ENCODE measurements around the gene LCE3A.
"Not testable (repeated sequence)": the region's sequence is repeated elsewhere in the genome, so short reads cannot be mapped to it uniquely, and the experiment has no call there.

The LCE3A gene, protein sequence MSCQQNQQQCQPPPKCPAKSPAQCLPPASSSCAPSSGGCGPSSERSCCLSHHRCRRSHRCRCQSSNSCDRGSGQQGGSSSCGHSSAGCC

DNA sequence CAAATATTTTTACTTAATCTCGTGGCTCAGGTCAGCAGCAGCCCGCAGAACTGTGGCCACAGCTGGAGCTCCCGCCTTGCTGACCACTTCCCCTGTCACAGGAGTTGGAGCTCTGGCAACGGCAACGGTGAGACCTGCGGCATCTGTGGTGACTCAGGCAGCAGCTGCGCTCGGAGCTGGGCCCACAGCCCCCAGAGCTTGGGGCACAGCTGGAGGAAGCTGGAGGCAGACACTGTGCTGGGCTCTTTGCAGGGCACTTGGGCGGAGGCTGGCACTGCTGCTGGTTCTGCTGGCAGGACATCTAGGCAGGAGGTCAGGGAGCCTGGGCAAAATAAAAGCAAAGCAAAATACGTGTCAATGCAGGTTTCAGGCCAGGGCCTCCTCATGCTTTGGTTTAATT is at the start of gene LCE3A:
TSS of gene LCE3A (minus strand) at position 301 of the 400 bp plus-strand sequence. CDS start at position 301, 0 bp downstream.
- no peaks in the 10 kb centered on the region for H3K4me1 ChIP-seq (ENCODE audit: control insufficient read depth, insufficient read depth, low read length)
- no peak within 1 kb of the TSS for H3K4me3 ChIP-seq (ENCODE audit: low read length)
- no peaks in the 10 kb centered on the region for H3K27me3 ChIP-seq (ENCODE audit: control insufficient read depth, insufficient read depth, low read length)
- no peak for DNase-seq (ENCODE audit: low read depth, low spot score)
- WGBS (ENCODE audit: insufficient coverage, insufficient read length), result no CpG with 5 or more reads among the region's 10 CpGs
- peaks cover 13% of the 10 kb centered on the region for H3K9me3 ChIP-seq (ENCODE audit: control insufficient read depth, insufficient read depth, low read length)
- no peaks in the 10 kb centered on the region for H3K36me3 ChIP-seq (ENCODE audit: control insufficient read depth, insufficient read depth, low read length)
- no peak within 1 kb of the TSS for H3K27ac ChIP-seq (ENCODE audit: low read length)

GRCh38 chr1:152667648-152668047 is 44.7 kb upstream of the LCE3A start:
- Histone ChIP-seq H3K4me1 (ENCODE audit: control insufficient read depth, insufficient read depth, low read length) (no peaks in the 10 kb centered on the region), H3K4me3 (ENCODE audit: low read length) (no peak overlapping the region), H3K9me3 (ENCODE audit: control insufficient read depth, insufficient read depth, low read length) (peaks cover 14% of the 10 kb centered on the region), H3K36me3 (ENCODE audit: control insufficient read depth, insufficient read depth, low read length) (no peaks in the 10 kb centered on the region), H3K27ac (ENCODE audit: low read length) (no peak overlapping the region), H3K27me3 (ENCODE audit: control insufficient read depth, insufficient read depth, low read length) (no peaks in the 10 kb centered on the region)
- no peak for DNase-seq (ENCODE audit: low read depth, low spot score)
- no CpG with 5 or more reads among the region's 5 CpGs for WGBS (ENCODE audit: insufficient coverage, insufficient read length)

DNA sequence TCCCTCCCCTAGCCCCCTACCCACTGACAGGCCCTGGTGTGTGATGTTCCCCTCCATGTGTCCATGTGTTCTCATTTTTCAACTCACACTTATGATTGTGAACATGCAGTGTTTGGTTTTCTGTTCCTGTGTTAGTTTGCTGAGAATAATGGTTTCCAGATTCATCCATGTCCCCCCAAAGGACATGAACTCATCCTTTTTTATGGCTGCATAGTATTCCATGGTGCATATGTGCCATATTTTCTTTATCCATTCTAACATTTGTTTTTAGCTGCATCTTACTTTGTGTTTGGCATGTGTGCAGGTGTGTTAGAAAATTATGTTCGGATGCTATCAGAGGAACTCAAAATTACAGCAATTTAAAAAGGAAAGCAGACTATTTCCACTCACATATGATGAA is 43.3 kb upstream of the LCE3A start:
- not testable (repeated sequence) for H3K27ac ChIP-seq (ENCODE audit: low read length); H3K4me1 ChIP-seq (ENCODE audit: control insufficient read depth, insufficient read depth, low read length); DNase-seq (ENCODE audit: low read depth, low spot score); H3K36me3 ChIP-seq (ENCODE audit: control insufficient read depth, insufficient read depth, low read length); H3K4me3 ChIP-seq (ENCODE audit: low read length); H3K27me3 ChIP-seq (ENCODE audit: control insufficient read depth, insufficient read depth, low read length)
- no CpG with 5 or more reads among the region's 1 CpG for WGBS (ENCODE audit: insufficient coverage, insufficient read length)
- peaks cover 14% of the 10 kb centered on the region for H3K9me3 ChIP-seq (ENCODE audit: control insufficient read depth, insufficient read depth, low read length)

DNA sequence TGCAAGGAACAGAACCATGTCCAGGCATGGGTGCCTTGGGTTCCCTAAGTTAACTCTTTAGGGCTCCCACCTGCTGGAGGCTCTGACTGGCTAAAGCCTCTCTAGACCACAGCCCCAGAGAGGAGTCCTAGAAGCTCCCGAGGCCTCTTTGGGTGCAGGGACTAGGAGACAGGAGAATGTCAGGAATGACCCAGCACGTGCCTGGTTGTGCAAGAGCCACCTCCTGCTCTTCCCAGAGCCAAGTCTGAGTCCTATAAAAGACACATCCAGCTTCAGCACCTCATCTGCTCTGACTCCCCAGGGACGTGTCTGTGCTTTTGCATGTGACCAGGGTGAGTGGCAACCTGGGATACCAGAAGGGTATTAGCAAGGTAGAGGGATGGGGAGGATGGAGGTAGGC is 40.2 kb upstream of the LCE3A start, which contains the start of gene LCE2D:
TSS of gene LCE2D (plus strand) at position 283 of the 400 bp plus-strand sequence. CDS start 726 bp downstream, outside the sequence.
- Histone ChIP-seq H3K4me3 (ENCODE audit: low read length) (no peak within 1 kb of the TSS), H3K4me1 (ENCODE audit: control insufficient read depth, insufficient read depth, low read length) (no peaks in the 10 kb centered on the region), H3K27me3 (ENCODE audit: control insufficient read depth, insufficient read depth, low read length) (no peaks in the 10 kb centered on the region), H3K27ac (ENCODE audit: low read length) (no peak within 1 kb of the TSS), H3K36me3 (ENCODE audit: control insufficient read depth, insufficient read depth, low read length) (no peaks in the 10 kb centered on the region), H3K9me3 (ENCODE audit: control insufficient read depth, insufficient read depth, low read length) (peaks cover 14% of the 10 kb centered on the region)
- DNase-seq (ENCODE audit: low read depth, low spot score), result no peak
- WGBS (ENCODE audit: insufficient coverage, insufficient read length), result no CpG with 5 or more reads among the region's 3 CpGs

DNA sequence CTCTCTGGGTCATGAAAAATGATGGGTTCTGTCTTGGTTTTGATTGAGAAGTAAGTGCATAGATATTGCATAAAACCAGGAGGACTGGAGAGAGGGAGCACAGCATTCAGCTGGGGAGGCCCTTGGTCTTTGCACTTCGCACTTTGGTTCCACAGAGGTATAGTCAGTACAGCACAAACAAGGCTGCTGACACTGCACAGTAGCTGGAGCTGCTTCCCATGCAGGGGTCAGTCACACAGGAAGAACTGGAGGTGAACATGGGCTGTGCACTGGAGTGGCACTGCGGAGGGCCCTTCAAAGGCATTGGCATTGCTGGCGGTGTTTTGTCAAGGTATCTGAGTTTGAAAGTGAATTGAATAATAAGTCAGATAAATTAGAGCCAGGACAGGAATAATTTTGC is 35.7 kb upstream of the LCE3A start:
- DNase-seq (ENCODE audit: low read depth, low spot score), result no peak
- Histone ChIP-seq H3K27me3 (ENCODE audit: control insufficient read depth, insufficient read depth, low read length) (no peaks in the 10 kb centered on the region), H3K36me3 (ENCODE audit: control insufficient read depth, insufficient read depth, low read length) (no peaks in the 10 kb centered on the region), H3K4me1 (ENCODE audit: control insufficient read depth, insufficient read depth, low read length) (no peaks in the 10 kb centered on the region), H3K9me3 (ENCODE audit: control insufficient read depth, insufficient read depth, low read length) (peaks cover 9% of the 10 kb centered on the region), H3K4me3 (ENCODE audit: low read length) (no peak overlapping the region), H3K27ac (ENCODE audit: low read length) (no peak overlapping the region)
- WGBS (ENCODE audit: insufficient coverage, insufficient read length), result no CpG with 5 or more reads among the region's 3 CpGs

- Histone ChIP-seq H3K4me1 (ENCODE audit: control insufficient read depth, insufficient read depth, low read length) (no peaks in the 10 kb centered on the region), H3K4me3 (ENCODE audit: low read length) (no peak overlapping the region), H3K9me3 (ENCODE audit: control insufficient read depth, insufficient read depth, low read length) (peaks cover 3% of the 10 kb centered on the region), H3K27ac (ENCODE audit: low read length) (no peak overlapping the region), H3K36me3 (ENCODE audit: control insufficient read depth, insufficient read depth, low read length) (no peaks in the 10 kb centered on the region), H3K27me3 (ENCODE audit: control insufficient read depth, insufficient read depth, low read length) (no peaks in the 10 kb centered on the region)
- no CpG with 5 or more reads among the region's 4 CpGs for WGBS (ENCODE audit: insufficient coverage, insufficient read length)
- no peak for DNase-seq (ENCODE audit: low read depth, low spot score)
These were observed 34.8 kb upstream of the LCE3A start for GRCh38 chr1:152657677-152658076.

- Histone ChIP-seq H3K27me3 (ENCODE audit: control insufficient read depth, insufficient read depth, low read length) (no peaks in the 10 kb centered on the region), H3K27ac (ENCODE audit: low read length) (no peak overlapping the region), H3K4me3 (ENCODE audit: low read length) (no peak overlapping the region), H3K36me3 (ENCODE audit: control insufficient read depth, insufficient read depth, low read length) (no peaks in the 10 kb centered on the region), H3K9me3 (ENCODE audit: control insufficient read depth, insufficient read depth, low read length) (peaks cover 3% of the 10 kb centered on the region), H3K4me1 (ENCODE audit: control insufficient read depth, insufficient read depth, low read length) (no peaks in the 10 kb centered on the region)
- no CpG with 5 or more reads among the region's 2 CpGs for WGBS (ENCODE audit: insufficient coverage, insufficient read length)
- DNase-seq (ENCODE audit: low read depth, low spot score), result no peak
These were observed 33.6 kb upstream of the LCE3A start for GRCh38 chr1:152656459-152656858.

- H3K4me3 ChIP-seq (ENCODE audit: low read length), result no peak overlapping the region
- peak; percentile 9 for DNase-seq (ENCODE audit: low read depth, low spot score)
- H3K4me1 ChIP-seq (ENCODE audit: control insufficient read depth, insufficient read depth, low read length), result no peaks in the 10 kb centered on the region
- H3K36me3 ChIP-seq (ENCODE audit: control insufficient read depth, insufficient read depth, low read length), result no peaks in the 10 kb centered on the region
- whole genome bisulfite sequencing (ENCODE audit: insufficient coverage, insufficient read length), result no CpG with 5 or more reads among the region's 10 CpGs
- peaks cover 3% of the 10 kb centered on the region for H3K9me3 ChIP-seq (ENCODE audit: control insufficient read depth, insufficient read depth, low read length)
- H3K27ac ChIP-seq (ENCODE audit: low read length), result no peak overlapping the region
- no peaks in the 10 kb centered on the region for H3K27me3 ChIP-seq (ENCODE audit: control insufficient read depth, insufficient read depth, low read length)
These were observed 31.2 kb upstream of the LCE3A start for GRCh38 chr1:152654110-152654509.

- Histone ChIP-seq H3K27me3 (ENCODE audit: control insufficient read depth, insufficient read depth, low read length) (no peaks in the 10 kb centered on the region), H3K4me1 (ENCODE audit: control insufficient read depth, insufficient read depth, low read length) (no peaks in the 10 kb centered on the region), H3K4me3 (ENCODE audit: low read length) (no peak overlapping the region), H3K36me3 (ENCODE audit: control insufficient read depth, insufficient read depth, low read length) (no peaks in the 10 kb centered on the region), H3K9me3 (ENCODE audit: control insufficient read depth, insufficient read depth, low read length) (peaks cover 12% of the 10 kb centered on the region), H3K27ac (ENCODE audit: low read length) (no peak overlapping the region)
- DNase-seq (ENCODE audit: low read depth, low spot score), result no peak
These were observed 23.8 kb upstream of the LCE3A start for GRCh38 chr1:152646656-152647055.

DNA sequence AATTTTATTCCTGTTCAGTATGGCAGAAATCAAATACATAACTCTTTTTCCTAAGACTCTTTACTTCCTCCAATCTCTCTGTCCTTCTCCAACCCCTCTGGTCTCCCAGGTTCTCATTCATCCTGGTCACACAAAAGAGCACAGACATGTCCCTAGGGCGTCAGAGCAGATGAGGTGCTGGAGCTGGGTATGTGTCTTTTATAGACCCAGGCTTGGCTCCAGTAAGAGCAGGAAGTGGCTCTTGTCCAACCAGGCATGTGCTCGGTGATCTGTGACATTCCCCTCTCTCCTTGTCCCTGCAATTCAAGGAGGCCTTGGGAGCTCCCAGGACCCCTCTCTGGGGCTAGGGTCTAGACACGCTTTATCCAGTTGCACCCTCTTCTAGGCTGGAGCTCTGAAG is 22.2 kb upstream of the LCE3A start:
- DNase-seq (ENCODE audit: low read depth, low spot score), result no peak
- H3K4me3 ChIP-seq (ENCODE audit: low read length), result no peak overlapping the region
- H3K4me1 ChIP-seq (ENCODE audit: control insufficient read depth, insufficient read depth, low read length), result no peaks in the 10 kb centered on the region
- WGBS (ENCODE audit: insufficient coverage, insufficient read length), result no CpG with 5 or more reads among the region's 3 CpGs
- no peaks in the 10 kb centered on the region for H3K27me3 ChIP-seq (ENCODE audit: control insufficient read depth, insufficient read depth, low read length)
- no peaks in the 10 kb centered on the region for H3K36me3 ChIP-seq (ENCODE audit: control insufficient read depth, insufficient read depth, low read length)
- H3K9me3 ChIP-seq (ENCODE audit: control insufficient read depth, insufficient read depth, low read length), result peaks cover 14% of the 10 kb centered on the region
- no peak overlapping the region for H3K27ac ChIP-seq (ENCODE audit: low read length)

DNA sequence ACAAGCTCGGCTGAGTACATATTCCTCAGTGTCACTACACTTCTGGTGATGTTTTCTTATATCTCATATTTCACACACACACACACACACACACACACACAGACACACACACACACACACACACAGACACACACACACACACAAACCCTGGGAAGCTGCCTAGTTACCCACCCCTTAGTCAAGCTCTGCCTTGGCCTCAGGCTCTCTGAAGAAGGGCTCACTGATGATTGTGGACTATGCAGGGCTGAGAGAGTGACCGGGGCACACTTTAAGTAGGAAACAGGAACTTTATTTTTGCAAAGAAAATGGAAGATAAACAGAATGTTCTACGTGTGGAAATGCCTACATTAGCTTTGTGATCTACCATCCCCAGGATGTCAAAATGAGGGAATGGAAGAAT is 21.0 kb upstream of the LCE3A start:
- Histone ChIP-seq H3K36me3 (ENCODE audit: control insufficient read depth, insufficient read depth, low read length) (no peaks in the 10 kb centered on the region), H3K9me3 (ENCODE audit: control insufficient read depth, insufficient read depth, low read length) (peaks cover 14% of the 10 kb centered on the region), H3K4me1 (ENCODE audit: control insufficient read depth, insufficient read depth, low read length) (no peaks in the 10 kb centered on the region), H3K27ac (ENCODE audit: low read length) (no peak overlapping the region), H3K4me3 (ENCODE audit: low read length) (no peak overlapping the region), H3K27me3 (ENCODE audit: control insufficient read depth, insufficient read depth, low read length) (no peaks in the 10 kb centered on the region)
- no peak for DNase-seq (ENCODE audit: low read depth, low spot score)
- WGBS (ENCODE audit: insufficient coverage, insufficient read length), result no CpG with 5 or more reads among the region's 3 CpGs
